GM23338 (cell line): Measurements from ENCODE around the gene HAGH.

Experiments used
- CREB1 ChIP-seq: fragments of 250-450 bp; sonication (Bioruptor Pico); IDR thresholded peaks from 2 replicates; pipeline ENCODE4 v1.5.0; 2020; ENCODE audit warnings: low read depth, mild to moderate bottlenecking, moderate library complexity
- CTCF ChIP-seq, 2 experiments: fragments of 200-600 bp in 1 of 2; sonication (generic) in 1 of 2; conservative IDR thresholded peaks; 2 replicates each; pipeline versions ENCODE4 v1.5.1 to v1.6.1; 2016 to 2017; ENCODE audit warnings: antibody characterized with exemption in 2 of 2, low read depth in 2 of 2, mild to moderate bottlenecking in 2 of 2, moderate library complexity in 1 of 2
- EZH2 ChIP-seq: fragments of 200-600 bp; sonication (generic); IDR thresholded peaks from one replicate; pipeline ENCODE4 v1.8.0; 2017; ENCODE audit warnings: antibody characterized with exemption, mild to moderate bottlenecking, low read depth; ENCODE audit not compliant: unreplicated experiment
- EZH2phosphoT487 ChIP-seq: fragments of 200-600 bp; sonication (generic); IDR thresholded peaks from one replicate; pipeline ENCODE4 v1.8.1; 2018; ENCODE audit warnings: antibody characterized with exemption; ENCODE audit not compliant: unreplicated experiment
- JUNB ChIP-seq: IDR thresholded peaks from one replicate; pipeline ENCODE4 v1.6.1; 2016; ENCODE audit warnings: antibody characterized with exemption; ENCODE audit not compliant: unreplicated experiment
- NANOG ChIP-seq: IDR thresholded peaks from 2 replicates; pipeline ENCODE4 v1.6.1; 2016; ENCODE audit warnings: antibody characterized with exemption, borderline replicate concordance
- POLR2AphosphoS5 ChIP-seq: IDR thresholded peaks from 2 replicates; pipeline ENCODE4 v1.6.1; 2016; ENCODE audit warnings: antibody characterized with exemption, low read depth
- ZNF114 ChIP-seq: fragments of 250-450 bp; sonication (Bioruptor Pico); IDR thresholded peaks from 2 replicates; pipeline ENCODE4 v1.5.0; 2020; ENCODE audit warnings: mild to moderate bottlenecking, moderate library complexity
- TF ChIP-seq, protein P1 (sequence below): IDR thresholded peaks from one replicate; pipeline ENCODE4 v1.6.1; 2018; ENCODE audit warnings: antibody characterized with exemption; ENCODE audit not compliant: unreplicated experiment

GRCh38 chr16:1874854-1875253 lies 48.2 kb upstream of the HAGH start:
- TF ChIP-seq ZNF114 (CRISPR knock-in tag) (no peak), CTCF (conservative IDR thresholded peaks at IDR 0.05; ENCODE audit: low read depth in 2 of 2) (no peak), POLR2AphosphoS5 (no peak), EZH2 (no peak), EZH2phosphoT487 (no peak), JUNB (no peak), NANOG (no peak), CREB1 (CRISPR knock-in tag) (no peak)
- TF ChIP-seq, protein P1, sequence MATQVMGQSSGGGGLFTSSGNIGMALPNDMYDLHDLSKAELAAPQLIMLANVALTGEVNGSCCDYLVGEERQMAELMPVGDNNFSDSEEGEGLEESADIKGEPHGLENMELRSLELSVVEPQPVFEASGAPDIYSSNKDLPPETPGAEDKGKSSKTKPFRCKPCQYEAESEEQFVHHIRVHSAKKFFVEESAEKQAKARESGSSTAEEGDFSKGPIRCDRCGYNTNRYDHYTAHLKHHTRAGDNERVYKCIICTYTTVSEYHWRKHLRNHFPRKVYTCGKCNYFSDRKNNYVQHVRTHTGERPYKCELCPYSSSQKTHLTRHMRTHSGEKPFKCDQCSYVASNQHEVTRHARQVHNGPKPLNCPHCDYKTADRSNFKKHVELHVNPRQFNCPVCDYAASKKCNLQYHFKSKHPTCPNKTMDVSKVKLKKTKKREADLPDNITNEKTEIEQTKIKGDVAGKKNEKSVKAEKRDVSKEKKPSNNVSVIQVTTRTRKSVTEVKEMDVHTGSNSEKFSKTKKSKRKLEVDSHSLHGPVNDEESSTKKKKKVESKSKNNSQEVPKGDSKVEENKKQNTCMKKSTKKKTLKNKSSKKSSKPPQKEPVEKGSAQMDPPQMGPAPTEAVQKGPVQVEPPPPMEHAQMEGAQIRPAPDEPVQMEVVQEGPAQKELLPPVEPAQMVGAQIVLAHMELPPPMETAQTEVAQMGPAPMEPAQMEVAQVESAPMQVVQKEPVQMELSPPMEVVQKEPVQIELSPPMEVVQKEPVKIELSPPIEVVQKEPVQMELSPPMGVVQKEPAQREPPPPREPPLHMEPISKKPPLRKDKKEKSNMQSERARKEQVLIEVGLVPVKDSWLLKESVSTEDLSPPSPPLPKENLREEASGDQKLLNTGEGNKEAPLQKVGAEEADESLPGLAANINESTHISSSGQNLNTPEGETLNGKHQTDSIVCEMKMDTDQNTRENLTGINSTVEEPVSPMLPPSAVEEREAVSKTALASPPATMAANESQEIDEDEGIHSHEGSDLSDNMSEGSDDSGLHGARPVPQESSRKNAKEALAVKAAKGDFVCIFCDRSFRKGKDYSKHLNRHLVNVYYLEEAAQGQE: no peak
